Tibial nerve (tissue), 4 donors: ENCODE measurements around the gene TBC1D16. TPM values are rescaled to one million over a fixed set of nuclear protein-coding genes. Genes with fewer than 3 reads are reported as not detected.

ENCODE experiments used
- DNase-seq, 2 donors: peaks; one replicate each; pipeline ENCODE4 v3.0.0-alpha.2; 2019; ENCODE audit warnings: low spot score in 2 of 2
- H3K27ac ChIP-seq, 4 donors: fragments of 200-600 bp; sonication (generic) in 3 of 4; one replicate each; pipeline ENCODE4 v1.5.1; 2017 to 2019; ENCODE audit warnings: mild to moderate bottlenecking in 1 of 4
- H3K27me3 ChIP-seq, 2 donors: fragments of 200-600 bp; sonication (generic) in 1 of 2; one replicate each; pipeline versions ENCODE4 v1.5.1 to v1.6.0; 2017 to 2019
- H3K36me3 ChIP-seq, 3 donors: fragments of 200-600 bp; sonication (generic); one replicate each; pipeline ENCODE4 v1.5.1; 2018 to 2019
- H3K4me1 ChIP-seq, 4 donors: fragments of 200-600 bp; sonication (generic) in 3 of 4; one replicate each; pipeline ENCODE4 v1.5.1; 2017 to 2019
- H3K4me3 ChIP-seq, 4 donors: fragments of 200-600 bp; sonication (generic) in 3 of 4; one replicate each; pipeline ENCODE4 v1.5.1; 2017 to 2019; ENCODE audit warnings: mild to moderate bottlenecking in 1 of 4, moderate library complexity in 1 of 4
- H3K9me3 ChIP-seq, 4 donors: fragments of 200-600 bp; sonication (generic) in 3 of 4; one replicate each; pipeline ENCODE4 v1.5.1; 2017 to 2019
- EP300 ChIP-seq, 2 donors: sonication (generic); formaldehyde crosslinking; IDR thresholded peaks; one replicate each; pipeline ENCODE4 v1.6.1; 2017; ENCODE audit warnings: antibody characterized with exemption in 2 of 2, mild to moderate bottlenecking in 1 of 2
- POLR2A ChIP-seq, 2 donors: fragments of 450-650 bp; IDR thresholded peaks; one replicate each; pipeline ENCODE4 v1.6.1; 2017; ENCODE audit warnings: antibody characterized with exemption in 2 of 2, mild to moderate bottlenecking in 2 of 2, moderate library complexity in 2 of 2
- WGBS, 2 donors: methylation state at CpG; one replicate each; pipeline ENCODE4 v1.1.5; 2018; 5-methylcytosine and 5-hydroxymethylcytosine counted together
- total RNA-seq, 4 donors: library from RNA; depleted of rRNA; stranded (reverse); fragments of >200 nt; gene quantifications; one replicate each; pipeline ENCODE4 v1.1.0, GENCODE V29; 2016
- TF ChIP-seq, protein P1 (sequence below), 5 experiments: fragments of 200-600 bp in 3 of 5; fragments of 450-650 bp in 2 of 5; sonication (generic) in 3 of 5; IDR thresholded peaks; one replicate each; pipeline ENCODE4 v1.5.1; 2016 to 2019; ENCODE audit warnings: antibody characterized with exemption in 5 of 5, mild to moderate bottlenecking in 3 of 5, moderate library complexity in 2 of 5

The TBC1D16 gene
- total RNA-seq, 4 donors from 2014 or later = 48.3 to 68.4 (median 58.1) TPM

DNA sequence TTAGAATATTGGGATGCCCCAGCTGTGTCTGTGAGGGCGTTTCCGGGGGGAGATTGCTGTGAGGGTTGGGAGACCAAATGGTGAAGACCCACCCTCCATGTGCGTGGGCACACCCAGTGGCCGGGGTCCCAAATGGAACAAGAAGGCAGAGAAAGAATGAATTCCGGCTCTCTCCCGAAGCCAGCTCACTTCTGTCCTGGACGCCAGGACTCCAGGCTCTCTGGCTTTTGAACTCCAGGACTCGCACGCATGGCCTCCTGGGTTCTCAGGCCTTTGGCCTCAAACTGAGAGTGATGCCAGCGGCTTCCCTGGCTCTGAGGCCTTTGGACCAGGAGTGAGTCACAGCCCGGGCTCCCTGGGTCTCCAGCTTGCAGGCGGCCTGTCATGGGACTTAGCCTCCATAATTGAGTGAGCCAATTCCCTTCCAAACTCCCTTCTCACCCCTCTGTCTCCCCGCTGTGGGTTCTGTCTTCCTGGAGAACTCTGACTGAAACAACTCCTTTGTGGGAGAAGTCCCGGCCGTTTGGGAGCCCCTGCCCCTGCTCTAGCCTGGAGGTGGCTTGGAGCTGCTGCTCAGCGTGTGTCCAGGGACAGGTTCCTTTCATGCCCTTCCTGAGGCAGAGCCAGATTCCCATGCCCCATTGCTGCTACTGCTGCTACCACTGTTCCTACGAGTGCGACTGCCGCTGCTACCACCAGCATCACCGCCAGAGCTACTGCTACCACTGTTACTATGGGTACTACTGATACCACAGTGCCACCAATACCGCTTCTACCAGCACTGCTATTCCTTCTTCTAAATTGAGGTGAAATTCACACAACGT is 146.6 kb downstream of the TBC1D16 start:
- Histone ChIP-seq H3K4me3 (no peak overlapping the region), H3K4me1 (peaks cover 0 to 7% (median 0%) of the 10 kb centered on the region in 4 donors), H3K36me3 (no peaks in the 10 kb centered on the region), H3K9me3 (no peaks in the 10 kb centered on the region), H3K27ac (no peak overlapping the region), H3K27me3 (peaks cover 0 to 63% of the 10 kb centered on the region in 2 donors)
- DNase-seq = no peak
- 83 to 87% methylated on average over 20 to 22 of the region's 22 CpGs for WGBS, 2 donors
- TF ChIP-seq EP300 (IDR thresholded peaks at IDR 0.05) = no peak
- TF ChIP-seq, protein P1, sequence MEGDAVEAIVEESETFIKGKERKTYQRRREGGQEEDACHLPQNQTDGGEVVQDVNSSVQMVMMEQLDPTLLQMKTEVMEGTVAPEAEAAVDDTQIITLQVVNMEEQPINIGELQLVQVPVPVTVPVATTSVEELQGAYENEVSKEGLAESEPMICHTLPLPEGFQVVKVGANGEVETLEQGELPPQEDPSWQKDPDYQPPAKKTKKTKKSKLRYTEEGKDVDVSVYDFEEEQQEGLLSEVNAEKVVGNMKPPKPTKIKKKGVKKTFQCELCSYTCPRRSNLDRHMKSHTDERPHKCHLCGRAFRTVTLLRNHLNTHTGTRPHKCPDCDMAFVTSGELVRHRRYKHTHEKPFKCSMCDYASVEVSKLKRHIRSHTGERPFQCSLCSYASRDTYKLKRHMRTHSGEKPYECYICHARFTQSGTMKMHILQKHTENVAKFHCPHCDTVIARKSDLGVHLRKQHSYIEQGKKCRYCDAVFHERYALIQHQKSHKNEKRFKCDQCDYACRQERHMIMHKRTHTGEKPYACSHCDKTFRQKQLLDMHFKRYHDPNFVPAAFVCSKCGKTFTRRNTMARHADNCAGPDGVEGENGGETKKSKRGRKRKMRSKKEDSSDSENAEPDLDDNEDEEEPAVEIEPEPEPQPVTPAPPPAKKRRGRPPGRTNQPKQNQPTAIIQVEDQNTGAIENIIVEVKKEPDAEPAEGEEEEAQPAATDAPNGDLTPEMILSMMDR (IDR thresholded peaks at IDR 0.05) = no peak
- TF ChIP-seq POLR2A (IDR thresholded peaks at IDR 0.05) = no peak

DNA sequence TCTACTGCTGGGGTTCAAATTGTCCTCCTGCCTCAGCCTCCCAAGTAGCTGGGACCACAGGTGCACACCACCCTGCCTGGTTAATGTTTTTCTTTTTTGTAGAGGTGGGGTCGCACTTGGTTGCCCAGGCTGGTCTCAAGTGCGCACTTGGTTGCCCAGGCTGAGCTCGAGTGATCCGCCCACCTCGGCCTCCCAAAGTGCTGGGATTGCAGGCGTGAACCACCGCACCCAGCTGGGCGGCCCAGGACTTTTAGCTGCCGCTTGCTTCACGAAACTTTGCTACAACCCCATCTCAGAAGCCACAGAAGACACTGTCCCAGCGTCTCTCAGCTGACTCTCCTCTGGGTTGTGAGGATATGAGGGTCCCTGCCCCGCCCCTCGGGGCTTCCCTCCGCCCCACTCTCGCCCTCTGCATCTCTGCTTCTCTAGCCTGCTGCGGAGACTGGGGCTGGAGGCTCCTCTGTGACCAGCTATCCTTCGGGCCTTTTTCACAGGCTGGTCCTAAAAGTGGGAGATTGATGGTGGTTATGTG is 147.6 kb downstream of the TBC1D16 start:
- DNase-seq = no peak
- Histone ChIP-seq H3K4me3 (no peak overlapping the region), H3K4me1 (peaks cover 0 to 7% (median 0%) of the 10 kb centered on the region in 4 donors), H3K36me3 (no peaks in the 10 kb centered on the region), H3K27me3 (peaks cover 0 to 68% of the 10 kb centered on the region in 2 donors), H3K27ac (no peak overlapping the region), H3K9me3 (no peaks in the 10 kb centered on the region)
- WGBS, 2 donors = 88 to 92% methylated on average over 13 to 15 of the region's 17 CpGs
- TF ChIP-seq EP300 (IDR thresholded peaks at IDR 0.05) (no peak), POLR2A (IDR thresholded peaks at IDR 0.05) (no peak)
- TF ChIP-seq, protein P1 (IDR thresholded peaks at IDR 0.05) = no peak

DNA sequence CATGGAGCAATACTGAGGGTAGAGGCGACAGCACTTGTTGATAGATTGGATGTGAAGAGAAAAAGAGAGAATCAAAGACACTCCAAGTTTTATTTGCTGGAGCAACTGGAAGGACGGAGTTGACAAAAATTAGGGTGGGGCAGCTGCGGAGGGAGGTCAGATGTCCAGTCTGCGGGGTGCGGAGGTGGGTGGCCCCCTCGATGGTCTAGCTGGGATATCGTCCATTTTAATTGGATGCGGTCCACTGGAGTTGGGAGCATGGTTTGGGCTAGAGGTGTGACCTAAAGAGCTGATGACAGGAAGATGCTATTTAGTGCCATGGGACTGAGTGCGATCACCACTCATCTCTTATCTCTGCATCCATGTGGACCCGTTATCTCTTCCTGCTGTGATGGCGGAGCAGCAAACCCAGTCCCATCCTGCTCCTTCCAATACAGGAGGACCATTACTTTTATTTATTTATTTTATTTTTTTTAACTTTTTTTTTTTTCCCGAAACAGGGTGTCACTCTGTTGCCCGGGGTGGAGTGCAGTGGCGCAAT is 148.2 kb downstream of the TBC1D16 start:
- WGBS, 2 donors = 87 to 88% methylated on average over 14 of the region's 14 CpGs
- TF ChIP-seq POLR2A (IDR thresholded peaks at IDR 0.05) = no peak
- TF ChIP-seq, protein P1 (IDR thresholded peaks at IDR 0.05) = no peak
- no peak for TF ChIP-seq EP300 (IDR thresholded peaks at IDR 0.05)
- Histone ChIP-seq H3K9me3 (no peaks in the 10 kb centered on the region), H3K4me1 (peaks cover 0 to 7% (median 0%) of the 10 kb centered on the region in 4 donors), H3K36me3 (no peaks in the 10 kb centered on the region), H3K27ac (no peak overlapping the region), H3K4me3 (no peak overlapping the region), H3K27me3 (peaks cover 0 to 74% of the 10 kb centered on the region in 2 donors)
- DNase-seq = no peak

DNA sequence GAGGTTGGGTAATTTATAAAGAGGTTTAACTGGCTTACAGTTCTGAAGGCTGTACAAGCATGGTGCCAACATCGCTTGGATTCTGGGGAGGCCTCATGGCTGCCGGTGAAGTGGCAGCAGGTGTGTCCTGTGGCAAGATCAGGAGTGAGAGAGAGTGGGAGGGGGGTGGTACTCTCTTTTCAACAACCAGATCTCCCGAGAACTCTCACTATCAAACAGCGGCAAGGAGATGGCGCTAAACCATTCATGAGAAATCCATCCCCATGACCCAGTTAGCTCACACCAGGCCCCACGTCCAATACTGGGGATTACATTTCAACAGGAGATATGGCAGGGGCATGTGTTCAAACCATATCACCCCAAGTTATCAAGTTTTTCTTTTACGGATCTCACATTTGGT is 152.5 kb downstream of the TBC1D16 start:
- TF ChIP-seq EP300 (IDR thresholded peaks at IDR 0.05) = no peak
- TF ChIP-seq POLR2A (IDR thresholded peaks at IDR 0.05) = no peak
- TF ChIP-seq, protein P1 (IDR thresholded peaks at IDR 0.05) = no peak
- H3K27me3 ChIP-seq = peaks cover 0 to 41% of the 10 kb centered on the region in 2 donors
- H3K9me3 ChIP-seq = no peaks in the 10 kb centered on the region
- no peak for DNase-seq
- no peaks in the 10 kb centered on the region for H3K36me3 ChIP-seq
- WGBS, 2 donors = 68 to 76% methylated on average over 7 of the region's 7 CpGs
- no peak overlapping the region for H3K27ac ChIP-seq
- H3K4me1 ChIP-seq = no peaks in the 10 kb centered on the region
- H3K4me3 ChIP-seq = no peak overlapping the region

Other genes starting within 250 kb of the TBC1D16 start
- gene CBX8, start 238.8 kb downstream of the TBC1D16 start, total RNA-seq = 1 to 10 TPM in 1 of 4 donors, under 1 TPM in 2, not detected in 1; 0.84 to 4.2 (median 0.87) TPM
- gene CBX4, start 196.4 kb downstream of the TBC1D16 start, total RNA-seq = 10 to 100 TPM; 11.6 to 15.3 (median 14.4) TPM
- 10 to 100 TPM in 3 of 4 donors, 1 to 10 TPM in 1; 7.1 to 13.8 (median 12.0) TPM for gene CCDC40, start 770 bp upstream of the TBC1D16 start, total RNA-seq
- gene GAA, start 65.7 kb upstream of the TBC1D16 start, total RNA-seq = 10 to 100 TPM; 52.7 to 81.9 (median 67.8) TPM
- 10 to 100 TPM; 34.5 to 69.0 (median 59.2) TPM for gene EIF4A3, start 111.3 kb upstream of the TBC1D16 start, total RNA-seq
- gene CARD14, start 134.2 kb upstream of the TBC1D16 start, total RNA-seq = 1 to 10 TPM in 3 of 4 donors, under 1 TPM in 1; 0.22 to 4.4 (median 1.3) TPM
- gene SGSH, start 184.5 kb upstream of the TBC1D16 start, total RNA-seq = 10 to 100 TPM; 26.1 to 50.5 (median 34.6) TPM
- 10 to 100 TPM; 14.4 to 44.7 (median 21.5) TPM for gene SLC26A11, start 184.6 kb upstream of the TBC1D16 start, total RNA-seq
- gene RNF213, start 225.0 kb upstream of the TBC1D16 start, total RNA-seq = 100 to 1,000 TPM; 107 to 148 (median 119) TPM